ENCODE results near the gene AFAP1L1.
A peak's percentile ranks its signal among the peaks of the same experiment; 100 is the strongest.
"Not testable (repeated sequence)": the region's sequence is repeated elsewhere in the genome, so short reads cannot be mapped to it uniquely, and the experiment has no call there.

AFAP1L1 gene

DNA sequence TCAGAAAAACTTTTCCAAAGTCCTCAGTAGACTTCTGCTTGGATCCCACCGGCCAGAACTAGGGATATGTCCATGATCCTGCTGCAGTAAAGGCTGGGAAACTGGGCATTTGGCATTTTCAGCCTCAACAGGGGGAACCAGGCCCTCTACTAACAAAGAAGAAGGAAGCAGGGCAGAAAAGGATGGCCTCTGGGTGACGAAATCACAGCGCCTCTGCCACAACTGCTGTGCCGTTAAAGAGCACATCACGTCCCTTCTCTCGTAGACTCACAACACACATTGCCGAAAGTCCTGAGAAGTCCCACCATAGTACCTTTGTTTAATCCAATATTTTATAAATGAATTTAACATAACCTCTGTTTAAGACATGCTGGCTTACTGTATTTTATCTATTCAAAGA is 10.4 kb upstream of the AFAP1L1 start:
- no peak overlapping the region for H3K4me3 ChIP-seq (ENCODE audit: low read length)
- no peak for DNase-seq (ENCODE audit: low read depth, low spot score)
- no peaks in the 10 kb centered on the region for H3K4me1 ChIP-seq (ENCODE audit: control insufficient read depth, insufficient read depth, low read length)
- no peak overlapping the region for H3K27ac ChIP-seq (ENCODE audit: low read length)
- no CpG with 5 or more reads among the region's 7 CpGs for WGBS (ENCODE audit: insufficient coverage, insufficient read length)
- H3K9me3 ChIP-seq (ENCODE audit: control insufficient read depth, insufficient read depth, low read length): no peaks in the 10 kb centered on the region
- no peaks in the 10 kb centered on the region for H3K36me3 ChIP-seq (ENCODE audit: control insufficient read depth, insufficient read depth, low read length)
- H3K27me3 ChIP-seq (ENCODE audit: control insufficient read depth, insufficient read depth, low read length): no peaks in the 10 kb centered on the region

DNA sequence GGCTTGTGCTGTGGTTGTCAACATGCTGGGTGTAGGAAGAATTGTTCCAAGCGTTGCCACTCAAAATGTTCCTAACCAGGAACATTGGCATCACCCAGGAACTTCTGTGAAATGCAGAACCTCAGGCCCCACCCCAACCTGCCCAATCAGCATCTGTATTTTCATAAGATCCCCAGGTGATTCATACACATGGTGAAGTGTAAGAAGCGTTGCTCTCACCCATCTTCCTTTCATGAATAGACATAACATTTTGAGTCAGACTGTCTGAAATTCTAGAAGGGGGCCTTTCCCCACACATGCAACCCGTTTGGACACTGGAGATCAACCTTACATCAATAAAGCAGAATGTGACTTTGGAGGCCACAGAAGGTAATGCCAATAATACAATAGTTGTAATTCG is 9.3 kb upstream of the AFAP1L1 start:
- no peaks in the 10 kb centered on the region for H3K4me1 ChIP-seq (ENCODE audit: control insufficient read depth, insufficient read depth, low read length)
- no CpG with 5 or more reads among the region's 4 CpGs for WGBS (ENCODE audit: insufficient coverage, insufficient read length)
- H3K36me3 ChIP-seq (ENCODE audit: control insufficient read depth, insufficient read depth, low read length): no peaks in the 10 kb centered on the region
- no peaks in the 10 kb centered on the region for H3K27me3 ChIP-seq (ENCODE audit: control insufficient read depth, insufficient read depth, low read length)
- H3K4me3 ChIP-seq (ENCODE audit: low read length): no peak overlapping the region
- no peak overlapping the region for H3K27ac ChIP-seq (ENCODE audit: low read length)
- DNase-seq (ENCODE audit: low read depth, low spot score): no peak
- H3K9me3 ChIP-seq (ENCODE audit: control insufficient read depth, insufficient read depth, low read length): no peaks in the 10 kb centered on the region

DNA sequence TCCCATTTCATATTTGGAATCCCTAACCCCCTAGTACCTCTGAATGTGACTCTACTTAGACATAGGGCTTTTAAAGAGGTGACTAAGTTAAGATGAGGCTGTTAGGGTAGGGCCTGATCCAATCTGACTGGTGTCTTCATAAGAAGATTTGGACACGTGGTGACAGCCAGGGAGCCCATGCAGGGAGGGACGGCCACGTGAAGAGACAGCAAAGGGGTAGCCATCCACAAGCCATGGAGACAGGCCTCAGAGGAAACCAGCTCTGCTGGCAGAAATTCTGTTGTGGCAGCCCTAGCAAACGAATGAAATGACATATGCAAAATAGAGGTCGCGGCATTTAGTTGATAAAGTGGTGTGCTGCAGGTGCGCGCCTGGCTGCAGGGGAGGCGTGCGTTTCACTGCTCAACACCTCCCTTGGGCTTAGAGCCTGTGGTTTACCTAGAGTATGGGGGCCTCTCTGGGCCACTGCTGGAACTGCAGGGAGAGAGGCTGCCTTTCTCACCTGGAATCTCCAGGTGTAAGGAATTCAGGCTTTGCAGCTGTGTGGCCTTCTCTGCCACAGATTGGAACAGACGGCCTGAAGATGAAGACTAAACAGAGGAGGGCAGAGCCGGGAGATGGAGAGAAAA is 7.1 kb upstream of the AFAP1L1 start:
- no peak overlapping the region for H3K4me3 ChIP-seq (ENCODE audit: low read length)
- H3K27ac ChIP-seq (ENCODE audit: low read length): no peak overlapping the region
- DNase-seq (ENCODE audit: low read depth, low spot score): peak; percentile 67
- H3K36me3 ChIP-seq (ENCODE audit: control insufficient read depth, insufficient read depth, low read length): no peaks in the 10 kb centered on the region
- no CpG with 5 or more reads among the region's 12 CpGs for WGBS (ENCODE audit: insufficient coverage, insufficient read length)
- no peaks in the 10 kb centered on the region for H3K9me3 ChIP-seq (ENCODE audit: control insufficient read depth, insufficient read depth, low read length)
- H3K4me1 ChIP-seq (ENCODE audit: control insufficient read depth, insufficient read depth, low read length): no peaks in the 10 kb centered on the region
- H3K27me3 ChIP-seq (ENCODE audit: control insufficient read depth, insufficient read depth, low read length): no peaks in the 10 kb centered on the region

DNA sequence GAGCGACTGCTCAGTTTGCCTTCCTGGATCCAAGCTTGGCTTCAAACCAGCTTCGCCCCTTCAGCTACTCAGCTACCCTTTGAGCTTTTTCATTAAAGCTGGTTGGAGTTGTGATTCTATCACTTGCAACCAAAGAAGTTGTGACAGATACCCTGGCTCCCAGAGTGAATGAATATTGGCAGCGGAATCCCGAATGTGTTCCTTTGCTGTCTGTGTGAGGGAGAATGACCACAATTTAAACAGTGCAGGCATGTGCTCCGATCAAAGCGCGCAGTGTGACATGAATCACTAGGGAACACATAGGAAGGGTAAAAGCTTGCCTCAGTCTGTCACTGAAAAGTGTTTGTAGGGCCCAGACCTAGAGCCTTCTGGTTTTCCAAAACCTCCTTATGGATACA is 6.6 kb upstream of the AFAP1L1 start:
- no peak for DNase-seq (ENCODE audit: low read depth, low spot score)
- no CpG with 5 or more reads among the region's 7 CpGs for WGBS (ENCODE audit: insufficient coverage, insufficient read length)
- no peaks in the 10 kb centered on the region for H3K36me3 ChIP-seq (ENCODE audit: control insufficient read depth, insufficient read depth, low read length)
- H3K27ac ChIP-seq (ENCODE audit: low read length): no peak overlapping the region
- no peaks in the 10 kb centered on the region for H3K27me3 ChIP-seq (ENCODE audit: control insufficient read depth, insufficient read depth, low read length)
- no peak overlapping the region for H3K4me3 ChIP-seq (ENCODE audit: low read length)
- H3K4me1 ChIP-seq (ENCODE audit: control insufficient read depth, insufficient read depth, low read length): no peaks in the 10 kb centered on the region
- H3K9me3 ChIP-seq (ENCODE audit: control insufficient read depth, insufficient read depth, low read length): no peaks in the 10 kb centered on the region

DNA sequence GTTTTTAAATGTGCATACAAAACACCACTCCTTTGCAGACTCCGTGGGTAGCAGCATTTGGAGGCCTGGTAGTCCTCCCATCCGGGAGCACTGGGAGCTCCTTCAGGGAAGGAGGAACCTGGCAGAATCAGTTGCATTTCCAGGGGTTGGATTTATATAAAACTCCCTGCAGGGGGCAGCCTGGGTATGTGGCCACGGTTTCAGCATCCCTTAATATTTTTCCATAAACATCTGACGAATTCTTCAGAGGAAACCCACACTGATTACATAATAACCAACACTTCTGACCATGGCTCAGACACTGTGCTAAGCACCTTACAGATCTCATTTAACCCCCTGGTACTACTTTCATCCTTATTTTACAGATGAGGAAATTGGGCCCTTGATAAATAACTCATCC is 6.1 kb upstream of the AFAP1L1 start:
- Histone ChIP-seq H3K4me1 (ENCODE audit: control insufficient read depth, insufficient read depth, low read length) (no peaks in the 10 kb centered on the region), H3K9me3 (ENCODE audit: control insufficient read depth, insufficient read depth, low read length) (no peaks in the 10 kb centered on the region), H3K27me3 (ENCODE audit: control insufficient read depth, insufficient read depth, low read length) (peaks cover under 1% of the 10 kb centered on the region; the same call in 1 of the 2 replicates), H3K36me3 (ENCODE audit: control insufficient read depth, insufficient read depth, low read length) (no peaks in the 10 kb centered on the region), H3K27ac (ENCODE audit: low read length) (no peak overlapping the region), H3K4me3 (ENCODE audit: low read length) (no peak overlapping the region)
- WGBS (ENCODE audit: insufficient coverage, insufficient read length): no CpG with 5 or more reads among the region's 4 CpGs
- DNase-seq (ENCODE audit: low read depth, low spot score): no peak

DNA sequence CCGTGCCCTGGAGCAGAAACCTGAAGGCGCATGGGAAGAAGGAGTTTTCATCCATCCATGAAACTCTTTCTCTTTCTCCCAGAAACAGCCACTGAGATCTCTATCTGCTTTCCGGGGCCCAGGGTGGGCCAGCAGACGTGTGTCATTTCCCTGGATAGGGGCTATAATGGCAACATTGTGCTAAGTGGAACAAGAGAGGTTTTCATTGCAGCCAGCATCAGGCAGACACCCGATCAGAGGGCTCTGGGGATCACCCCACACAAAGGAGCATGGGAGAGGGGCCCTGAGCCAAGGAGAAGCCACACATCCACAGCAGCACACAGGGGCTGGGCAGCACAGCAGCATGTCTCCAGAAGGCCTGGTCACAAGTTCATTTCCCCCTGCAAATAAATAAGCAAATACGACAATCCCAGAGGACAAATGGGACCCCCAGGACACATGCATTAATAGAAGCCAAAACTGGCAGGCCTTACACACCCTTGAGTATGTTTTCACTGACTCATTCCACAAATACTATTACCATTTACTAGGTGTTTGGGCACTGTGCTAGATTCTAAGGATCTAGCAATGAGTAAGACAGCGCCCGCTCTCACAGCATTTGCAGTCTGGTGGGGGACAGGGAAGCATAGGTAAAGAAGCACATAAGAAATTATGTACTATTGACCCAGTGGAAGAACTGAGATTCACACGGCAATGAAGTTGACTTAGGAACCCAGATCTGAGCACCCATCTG is 4.3 kb upstream of the AFAP1L1 start:
- DNase-seq (ENCODE audit: low read depth, low spot score): no peak
- WGBS (ENCODE audit: insufficient coverage, insufficient read length): no CpG with 5 or more reads among the region's 9 CpGs
- H3K9me3 ChIP-seq (ENCODE audit: control insufficient read depth, insufficient read depth, low read length): no peaks in the 10 kb centered on the region
- no peak overlapping the region for H3K27ac ChIP-seq (ENCODE audit: low read length)
- no peaks in the 10 kb centered on the region for H3K4me1 ChIP-seq (ENCODE audit: control insufficient read depth, insufficient read depth, low read length)
- H3K27me3 ChIP-seq (ENCODE audit: control insufficient read depth, insufficient read depth, low read length): peaks cover 5% of the 10 kb centered on the region; the same call in 1 of the 2 replicates
- no peaks in the 10 kb centered on the region for H3K36me3 ChIP-seq (ENCODE audit: control insufficient read depth, insufficient read depth, low read length)
- H3K4me3 ChIP-seq (ENCODE audit: low read length): no peak overlapping the region

DNA sequence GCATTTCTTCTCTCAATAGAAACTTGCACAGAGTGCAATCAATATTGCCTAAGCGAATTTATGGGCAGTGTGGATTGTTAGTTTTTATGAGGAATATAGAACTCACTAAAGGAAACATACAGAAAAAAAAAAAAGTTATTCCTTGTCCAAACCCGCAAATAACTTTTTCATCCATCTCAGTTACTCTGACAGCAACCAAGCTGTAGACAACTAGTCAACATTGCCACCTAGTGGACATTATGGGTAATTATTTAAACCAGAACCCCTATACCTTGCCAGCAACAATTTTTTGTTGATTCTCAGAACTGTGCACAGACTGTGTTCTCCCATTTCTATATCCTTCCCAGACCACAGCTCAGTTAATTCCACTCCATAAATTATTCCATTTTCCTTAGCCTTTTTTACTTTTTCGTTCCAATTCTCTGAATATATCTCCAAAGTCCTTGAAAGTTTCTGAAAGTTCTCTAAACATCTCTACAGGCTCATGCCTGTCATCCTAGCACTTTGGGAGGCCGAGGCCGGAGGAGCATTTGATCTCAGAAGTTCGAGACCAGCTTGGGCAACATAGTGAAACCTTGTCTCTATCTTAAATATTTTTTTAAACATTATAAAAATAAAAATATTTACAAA is 2.6 kb upstream of the AFAP1L1 start:
- Histone ChIP-seq H3K27ac (ENCODE audit: low read length) (no peak overlapping the region), H3K36me3 (ENCODE audit: control insufficient read depth, insufficient read depth, low read length) (no peaks in the 10 kb centered on the region), H3K4me3 (ENCODE audit: low read length) (no peak overlapping the region), H3K4me1 (ENCODE audit: control insufficient read depth, insufficient read depth, low read length) (no peaks in the 10 kb centered on the region), H3K27me3 (ENCODE audit: control insufficient read depth, insufficient read depth, low read length) (peaks cover 10% of the 10 kb centered on the region; the same call in 1 of the 2 replicates), H3K9me3 (ENCODE audit: control insufficient read depth, insufficient read depth, low read length) (no peaks in the 10 kb centered on the region)
- no CpG with 5 or more reads among the region's 6 CpGs for WGBS (ENCODE audit: insufficient coverage, insufficient read length)
- DNase-seq (ENCODE audit: low read depth, low spot score): no peak

DNA sequence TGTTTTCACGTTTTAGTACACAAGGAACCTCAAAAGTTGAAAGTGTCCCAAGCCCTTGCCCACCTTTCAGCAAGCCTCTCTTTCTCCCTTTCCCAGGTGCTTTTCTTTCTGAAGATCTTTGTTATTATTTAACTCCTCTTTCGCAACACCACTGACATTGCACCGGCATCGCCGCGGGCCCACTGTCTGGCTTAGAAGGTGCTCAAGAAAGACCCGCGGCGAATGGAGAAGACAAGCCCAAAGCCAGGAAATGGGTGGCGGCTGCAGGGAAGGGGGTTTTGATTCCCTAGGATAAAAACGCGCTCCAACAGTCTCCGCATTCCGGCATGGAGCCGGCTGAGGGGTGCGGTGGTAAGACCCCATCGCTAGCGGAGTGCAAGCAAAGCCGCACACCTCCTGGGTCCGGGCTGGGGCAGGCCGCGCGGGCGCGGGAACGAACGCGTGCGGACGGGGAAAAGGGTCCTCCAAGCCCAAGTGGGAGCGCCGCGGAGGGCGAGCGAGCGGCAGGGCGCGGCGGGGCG is 404 bp upstream of the AFAP1L1 start:
- DNase-seq (ENCODE audit: low read depth, low spot score): no peak
- H3K36me3 ChIP-seq (ENCODE audit: control insufficient read depth, insufficient read depth, low read length): no peaks in the 10 kb centered on the region
- no peaks in the 10 kb centered on the region for H3K4me1 ChIP-seq (ENCODE audit: control insufficient read depth, insufficient read depth, low read length)
- no peaks in the 10 kb centered on the region for H3K9me3 ChIP-seq (ENCODE audit: control insufficient read depth, insufficient read depth, low read length)
- peak overlapping the region; percentile 69; the same call in 1 of the 2 replicates for H3K4me3 ChIP-seq (ENCODE audit: low read length)
- WGBS (ENCODE audit: insufficient coverage, insufficient read length): no CpG with 5 or more reads among the region's 40 CpGs
- H3K27me3 ChIP-seq (ENCODE audit: control insufficient read depth, insufficient read depth, low read length): peaks cover 10% of the 10 kb centered on the region; the same call in 1 of the 2 replicates
- no peak overlapping the region for H3K27ac ChIP-seq (ENCODE audit: low read length)

DNA sequence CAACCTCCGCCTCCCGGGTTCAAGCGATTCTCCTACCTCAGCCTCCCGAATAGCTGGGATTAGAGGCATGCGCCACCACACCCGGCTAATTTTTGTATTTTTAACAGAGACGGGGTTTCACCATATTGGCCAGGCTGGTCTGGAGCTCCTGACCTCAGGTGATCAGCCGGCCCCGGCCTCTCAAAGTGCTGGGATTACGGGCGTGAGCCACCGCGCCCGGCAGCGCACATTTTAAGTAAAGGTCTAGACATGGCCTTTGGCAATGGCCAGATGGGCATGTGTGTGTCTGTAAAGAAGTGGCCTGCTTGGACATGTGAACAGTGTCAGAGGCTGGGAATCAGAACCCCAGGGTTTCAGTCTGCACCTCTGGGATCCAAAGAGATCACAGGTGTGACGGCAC is 1.1 kb downstream of the AFAP1L1 start:
- H3K4me1 ChIP-seq (ENCODE audit: control insufficient read depth, insufficient read depth, low read length); H3K4me3 ChIP-seq (ENCODE audit: low read length); H3K27ac ChIP-seq (ENCODE audit: low read length): not testable (repeated sequence)

DNA sequence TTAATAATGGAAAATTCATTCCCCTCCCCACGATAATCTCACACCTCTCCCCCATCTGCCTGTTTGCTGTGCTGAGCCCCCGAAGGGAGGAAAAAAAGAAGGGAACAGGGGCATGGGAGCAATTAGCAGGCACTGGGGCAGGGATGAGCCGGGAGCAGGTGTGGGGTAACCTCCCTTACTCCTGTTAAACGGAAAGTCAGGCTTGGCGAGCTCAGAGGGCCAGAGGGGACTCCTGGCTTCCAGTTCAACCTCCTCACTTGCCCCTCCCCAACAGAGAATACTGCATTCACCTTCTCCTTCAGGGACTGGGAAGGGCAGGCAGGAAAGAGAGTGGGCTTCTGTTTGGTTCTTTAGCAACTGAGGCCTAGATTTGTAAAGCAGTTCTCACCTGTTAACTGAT is 1.6 kb downstream of the AFAP1L1 start:
- peaks cover 10% of the 10 kb centered on the region; the same call in 1 of the 2 replicates for H3K27me3 ChIP-seq (ENCODE audit: control insufficient read depth, insufficient read depth, low read length)
- no peaks in the 10 kb centered on the region for H3K36me3 ChIP-seq (ENCODE audit: control insufficient read depth, insufficient read depth, low read length)
- no peak overlapping the region for H3K27ac ChIP-seq (ENCODE audit: low read length)
- no CpG with 5 or more reads among the region's 5 CpGs for WGBS (ENCODE audit: insufficient coverage, insufficient read length)
- no peak for DNase-seq (ENCODE audit: low read depth, low spot score)
- H3K9me3 ChIP-seq (ENCODE audit: control insufficient read depth, insufficient read depth, low read length): no peaks in the 10 kb centered on the region
- H3K4me3 ChIP-seq (ENCODE audit: low read length): no peak overlapping the region
- no peaks in the 10 kb centered on the region for H3K4me1 ChIP-seq (ENCODE audit: control insufficient read depth, insufficient read depth, low read length)

More for the DNA sequence above, 1.1 kb downstream of the AFAP1L1 start:
- not testable (repeated sequence) for H3K36me3 ChIP-seq (ENCODE audit: control insufficient read depth, insufficient read depth, low read length); H3K9me3 ChIP-seq (ENCODE audit: control insufficient read depth, insufficient read depth, low read length); DNase-seq (ENCODE audit: low read depth, low spot score)
- peaks cover 10% of the 10 kb centered on the region; the same call in 1 of the 2 replicates for H3K27me3 ChIP-seq (ENCODE audit: control insufficient read depth, insufficient read depth, low read length)
- no CpG with 5 or more reads among the region's 16 CpGs for WGBS (ENCODE audit: insufficient coverage, insufficient read length)

Data from iPS DF 6.9 (cell line).